Left ventricle myocardium inferior (tissue), 1 donor: ENCODE results near the gene ICAM1. TPM values are rescaled to one million over a fixed set of nuclear protein-coding genes. Genes with fewer than 3 reads are reported as not detected.

Source experiments
- DNase-seq: peaks from one replicate; pipeline ENCODE4 v3.0.0-alpha.2; 2020
- H3K27ac ChIP-seq: fragments of 200-600 bp; replicated peaks from 2 replicates; pipeline ENCODE4 v1.8.0; 2021
- H3K27me3 ChIP-seq: fragments of 200-600 bp; 2 replicates; pipeline ENCODE4 v1.8.0; 2021; ENCODE audit warnings: low read depth
- H3K36me3 ChIP-seq: fragments of 200-600 bp; 2 replicates; pipeline ENCODE4 v1.8.0; 2021
- H3K4me1 ChIP-seq: fragments of 200-600 bp; 2 replicates; pipeline ENCODE4 v1.8.0; 2021
- H3K4me3 ChIP-seq: fragments of 200-600 bp; 2 replicates; pipeline ENCODE4 v1.8.0; 2021; ENCODE audit warnings: mild to moderate bottlenecking, moderate library complexity
- H3K9me3 ChIP-seq: fragments of 200-600 bp; replicated peaks from 2 replicates; pipeline ENCODE4 v1.8.0; 2021
- intact Hi-C: fragments of 100-400 bp; cut with micrococcal nuclease; formaldehyde crosslinking; loops from one replicate; pipeline ENCODE4 v1.11.0; 2022
- total RNA-seq: library from RNA; stranded (reverse); fragmentation: NEBNext Ultra II Directional; extraction: Animal tissue kit (Norgen Biotek cat#: 25700); gene quantifications from one replicate; pipeline ENCODE4 v1.2.1, GENCODE V29; 2021
- TF ChIP-seq, protein P1 (sequence below): fragments of 200-600 bp; IDR thresholded peaks from 2 replicates; pipeline ENCODE4 v1.8.0; 2021; ENCODE audit warnings: antibody characterized with exemption, mild to moderate bottlenecking, borderline replicate concordance
- donor health status: DM: no; HTN: yes; CAD: no; lungs with severe emphysema.

The ICAM1 gene
- total RNA-seq, 1 donor from 2014 or later = 7.1 TPM

DNA sequence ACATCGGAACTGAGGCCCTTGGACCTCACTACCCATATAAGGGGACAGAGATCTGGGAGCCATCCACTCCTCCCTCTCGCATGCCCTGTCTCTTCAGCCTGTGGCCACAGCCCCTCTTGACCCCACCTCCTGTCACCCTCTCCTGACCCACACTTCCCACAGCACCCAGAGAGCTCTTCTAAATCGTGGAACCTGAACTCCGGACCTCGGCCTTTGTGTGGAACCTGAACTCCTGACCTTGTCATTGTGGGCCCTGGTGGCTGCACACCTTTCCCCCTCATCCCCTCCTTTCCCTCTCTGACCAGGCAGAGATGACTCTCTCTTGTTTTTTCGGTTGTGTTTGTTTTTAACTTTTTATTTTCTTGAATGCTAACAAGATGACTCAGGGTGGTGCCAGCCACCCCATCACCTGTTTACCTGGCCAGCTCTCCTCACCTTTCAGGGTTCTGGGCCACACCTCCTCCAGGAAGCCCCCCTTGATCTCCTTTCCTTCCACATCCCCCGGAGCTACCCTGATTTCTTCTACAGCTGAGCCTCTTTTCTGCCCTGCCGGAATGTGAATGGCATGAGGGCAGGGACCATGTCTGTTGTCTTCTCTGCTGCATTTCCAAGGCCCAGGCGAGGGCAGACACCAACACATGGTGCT lies 13.8 kb upstream of the ICAM1 start:
- peaks cover 36% of the 10 kb centered on the region for H3K4me1 ChIP-seq
- TF ChIP-seq, protein P1, sequence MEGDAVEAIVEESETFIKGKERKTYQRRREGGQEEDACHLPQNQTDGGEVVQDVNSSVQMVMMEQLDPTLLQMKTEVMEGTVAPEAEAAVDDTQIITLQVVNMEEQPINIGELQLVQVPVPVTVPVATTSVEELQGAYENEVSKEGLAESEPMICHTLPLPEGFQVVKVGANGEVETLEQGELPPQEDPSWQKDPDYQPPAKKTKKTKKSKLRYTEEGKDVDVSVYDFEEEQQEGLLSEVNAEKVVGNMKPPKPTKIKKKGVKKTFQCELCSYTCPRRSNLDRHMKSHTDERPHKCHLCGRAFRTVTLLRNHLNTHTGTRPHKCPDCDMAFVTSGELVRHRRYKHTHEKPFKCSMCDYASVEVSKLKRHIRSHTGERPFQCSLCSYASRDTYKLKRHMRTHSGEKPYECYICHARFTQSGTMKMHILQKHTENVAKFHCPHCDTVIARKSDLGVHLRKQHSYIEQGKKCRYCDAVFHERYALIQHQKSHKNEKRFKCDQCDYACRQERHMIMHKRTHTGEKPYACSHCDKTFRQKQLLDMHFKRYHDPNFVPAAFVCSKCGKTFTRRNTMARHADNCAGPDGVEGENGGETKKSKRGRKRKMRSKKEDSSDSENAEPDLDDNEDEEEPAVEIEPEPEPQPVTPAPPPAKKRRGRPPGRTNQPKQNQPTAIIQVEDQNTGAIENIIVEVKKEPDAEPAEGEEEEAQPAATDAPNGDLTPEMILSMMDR = no peak
- no peaks in the 10 kb centered on the region for H3K9me3 ChIP-seq
- DNase-seq = no peak
- peaks cover 59% of the 10 kb centered on the region for H3K36me3 ChIP-seq
- no peak overlapping the region for H3K4me3 ChIP-seq
- H3K27ac ChIP-seq = peak overlapping the region; percentile 19
- intact Hi-C loops = loop anchor here (5.0 kb wide), 1 partner anchor 135 kb away; no protein-coding TSS in a partner anchor
- no peaks in the 10 kb centered on the region for H3K27me3 ChIP-seq

DNA sequence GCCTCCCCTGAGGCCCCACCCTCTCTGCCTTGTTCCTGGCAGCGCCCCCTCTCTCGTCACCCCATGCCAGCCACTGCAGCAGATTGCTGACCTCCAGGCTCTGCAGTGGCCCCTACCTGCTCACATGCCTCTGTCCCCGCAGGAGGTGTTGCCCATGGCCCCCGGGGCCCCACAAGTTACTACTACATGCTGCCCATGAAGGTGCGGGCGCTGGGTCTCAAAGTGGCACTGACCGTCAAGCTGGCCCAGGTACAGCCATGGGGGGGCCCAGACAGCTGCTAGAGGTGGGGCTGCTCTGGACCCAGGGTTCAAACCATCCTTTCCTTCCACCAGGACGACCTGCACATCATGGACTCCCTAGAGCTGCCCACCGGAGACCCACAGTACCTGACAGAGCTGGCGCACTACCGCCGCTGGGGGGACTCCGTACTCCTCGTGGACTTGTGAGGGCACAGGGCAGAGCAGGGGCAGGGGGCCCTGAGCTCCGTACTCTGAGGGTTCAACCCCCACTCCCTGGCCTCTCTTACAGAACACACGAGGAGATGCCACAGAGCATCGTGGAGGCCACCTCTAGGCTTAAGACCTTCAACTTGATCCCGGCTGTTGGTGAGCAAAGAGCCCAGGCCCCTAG lies 12.7 kb upstream of the ICAM1 start:
- DNase-seq = no peak
- no peaks in the 10 kb centered on the region for H3K9me3 ChIP-seq
- H3K4me1 ChIP-seq = peaks cover 25% of the 10 kb centered on the region
- peak overlapping the region; percentile 51 for H3K27ac ChIP-seq
- no peaks in the 10 kb centered on the region for H3K27me3 ChIP-seq
- H3K4me3 ChIP-seq = no peak overlapping the region
- peaks cover 59% of the 10 kb centered on the region for H3K36me3 ChIP-seq
- TF ChIP-seq, protein P1 = no peak
- intact Hi-C loops = loop anchor here (5.0 kb wide), 1 partner anchor 134 kb away; no protein-coding TSS in a partner anchor

DNA sequence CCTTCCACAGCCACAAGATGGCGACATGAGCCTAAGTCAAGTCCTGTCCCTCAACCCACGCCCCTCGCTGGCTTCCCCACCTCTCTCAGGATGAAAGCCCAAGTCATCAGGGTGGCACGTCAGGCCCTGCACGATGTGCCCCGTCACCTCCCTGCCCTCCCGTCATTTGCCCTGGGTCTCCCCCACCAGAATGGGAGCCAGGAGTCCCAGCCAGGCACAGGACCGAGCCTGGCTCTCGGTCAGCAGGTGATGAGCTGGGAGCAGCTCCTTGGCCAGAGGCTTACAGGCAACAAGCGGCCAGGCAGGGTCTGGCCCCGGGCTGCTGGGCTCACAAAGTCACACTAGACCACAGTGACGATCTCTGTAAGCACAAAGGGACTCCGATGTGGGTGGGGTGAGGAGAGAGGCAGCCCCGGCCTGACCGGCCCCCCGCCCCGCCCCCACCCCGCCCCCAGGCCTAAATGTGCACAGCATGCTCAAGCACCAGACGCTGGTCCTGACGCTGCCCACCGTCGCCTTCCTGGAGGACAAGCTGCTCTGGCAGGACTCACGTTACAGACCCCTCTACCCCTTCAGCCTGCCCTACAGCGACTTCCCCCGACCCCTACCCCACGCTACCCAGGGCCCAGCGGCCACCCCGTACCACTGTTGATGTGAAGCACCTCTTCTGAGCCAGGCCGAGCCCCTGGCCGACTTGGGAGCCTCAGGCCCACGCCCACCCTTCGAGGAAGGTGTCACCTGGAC lies 11.6 kb upstream of the ICAM1 start:
- DNase-seq = peak; percentile 81
- Histone ChIP-seq H3K4me1 (peaks cover 19% of the 10 kb centered on the region), H3K27ac (peak overlapping the region; percentile 51), H3K4me3 (no peak overlapping the region), H3K27me3 (no peaks in the 10 kb centered on the region), H3K36me3 (peaks cover 52% of the 10 kb centered on the region), H3K9me3 (no peaks in the 10 kb centered on the region)
- intact Hi-C loops = loop anchor here (5.0 kb wide), 1 partner anchor 133 kb away; no protein-coding TSS in a partner anchor
- TF ChIP-seq, protein P1 = peak; percentile 81

DNA sequence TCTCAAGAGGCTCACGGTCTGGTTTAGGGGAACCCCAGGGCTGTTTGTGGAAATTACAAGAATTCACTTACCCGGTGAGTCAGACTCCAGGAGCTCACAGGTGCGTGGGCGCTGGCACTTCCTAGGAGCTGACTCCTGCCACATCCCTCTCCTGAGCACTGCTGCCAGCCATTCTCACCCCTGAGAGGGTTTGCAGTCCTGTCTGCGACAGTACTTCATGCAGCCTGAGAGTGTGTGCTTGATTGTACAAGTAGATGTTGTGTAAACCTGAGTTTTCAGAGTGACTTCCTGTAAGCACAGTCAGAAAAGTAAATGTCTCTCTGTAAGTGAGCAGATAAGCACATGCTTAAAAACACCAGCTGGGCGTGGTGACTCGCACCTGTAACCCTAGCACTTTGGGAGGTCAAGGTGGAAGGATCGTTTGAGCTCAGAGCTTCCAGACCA lies 10.8 kb upstream of the ICAM1 start:
- no peaks in the 10 kb centered on the region for H3K27me3 ChIP-seq
- intact Hi-C loops = no loop called here
- H3K36me3 ChIP-seq = peaks cover 43% of the 10 kb centered on the region
- no peak overlapping the region for H3K27ac ChIP-seq
- peaks cover 19% of the 10 kb centered on the region for H3K4me1 ChIP-seq
- no peaks in the 10 kb centered on the region for H3K9me3 ChIP-seq
- no peak for DNase-seq
- TF ChIP-seq, protein P1 = no peak
- H3K4me3 ChIP-seq = no peak overlapping the region

DNA sequence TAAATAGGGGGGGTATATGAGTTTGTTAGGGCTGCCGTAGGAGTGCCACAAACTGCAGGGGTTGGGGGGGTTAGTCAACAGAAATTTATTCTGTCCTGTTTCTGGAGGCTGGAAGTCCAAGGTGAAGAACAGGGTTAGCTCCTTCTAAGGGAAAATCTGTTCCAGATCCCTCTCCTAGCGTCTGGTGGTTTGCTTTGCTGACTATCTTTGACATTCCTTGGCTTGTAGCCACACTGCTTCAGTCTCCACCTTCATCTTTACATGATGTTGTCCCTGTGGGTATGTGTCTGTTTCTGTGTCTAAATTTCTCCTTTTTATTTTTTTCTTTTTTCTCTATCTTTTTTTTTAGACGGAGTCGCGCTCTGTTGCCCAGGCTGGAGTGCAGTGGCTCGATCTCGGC lies 8.1 kb upstream of the ICAM1 start:
- H3K4me1 ChIP-seq = peaks cover 23% of the 10 kb centered on the region
- H3K27me3 ChIP-seq = no peaks in the 10 kb centered on the region
- no peaks in the 10 kb centered on the region for H3K9me3 ChIP-seq
- no peak for DNase-seq
- no peak overlapping the region for H3K27ac ChIP-seq
- H3K36me3 ChIP-seq = peaks cover 17% of the 10 kb centered on the region
- intact Hi-C loops = no loop called here
- H3K4me3 ChIP-seq = no peak overlapping the region
- TF ChIP-seq, protein P1 = no peak
